K562 (cell line): ENCODE results near the gene CTSV. TPM values are rescaled to one million over a fixed set of nuclear protein-coding genes. Genes with fewer than 3 reads are reported as not detected.

Experiments used
- ATAC-seq: fragments of 200-7000 bp; cut with Tn5 transposase; 3 replicates; pipeline ENCODE4 v1.9.1; 2020; ENCODE audit warnings: moderate library complexity
- BruUV-seq: library from RNA; stranded (reverse); fragments of 400-500 nt; replicated peaks from 2 replicates; lab custom pipeline; 2021; lab: Mats Ljungman, UMichigan
- CTCF ChIA-PET: fragments of 300-600 bp; formaldehyde crosslinking; extraction: SDS; loops from one replicate; lab custom pipeline; 2021; ENCODE audit warnings: low intra/inter-chr PET ratio; lab: Yijun Ruan, JAX
- POLR2A ChIA-PET: fragments of 300-600, 350-650 bp; sonication (Branson Sonifier 250); formaldehyde crosslinking; extraction: SDS; loops from one replicate; lab custom pipeline; 2021; ENCODE audit warnings: antibody characterized with exemption, inconsistent platforms; lab: Yijun Ruan, JAX
- DNase-seq, 4 experiments: peaks; one replicate each; pipeline versions ENCODE4 v3.0.0 to v3.0.0-alpha.2; 2011 to 2018; ENCODE audit warnings: low spot score in 3 of 4, mixed read lengths in 3 of 4; ENCODE audit errors: extremely low read depth in 1 of 4
- FAIRE-seq: peaks from 2 replicates; lab custom pipeline; 2011; peaks lifted over from hg19 to GRCh38; lab: Jason Lieb, UNC
- H2AFZ ChIP-seq: 2 replicates; pipeline ENCODE4 v1.6.0; 2011; ENCODE audit warnings: low read depth, low read length, control low read depth, inconsistent platforms
- H3K27ac ChIP-seq: fragments of 200-600 bp; 3 replicates; pipeline ENCODE4 v1.8.0; 2011; ENCODE audit warnings: low read depth, mild to moderate bottlenecking, control low read depth, inconsistent platforms, low read length, moderate library complexity, mixed read lengths; ENCODE audit errors: extremely low read depth
- H3K27me3 ChIP-seq, 2 experiments: fragments of 300-600 bp in 1 of 2; 2 replicates in 1 of 2; 3 replicates in 1 of 2; pipeline versions ENCODE4 v1.6.0 to v1.8.0; 2011; ENCODE audit warnings: inconsistent platforms in 2 of 2, low read length in 2 of 2, mild to moderate bottlenecking in 1 of 2, mixed read lengths in 1 of 2, moderate library complexity in 1 of 2; ENCODE audit not compliant: control insufficient read depth in 2 of 2, insufficient read depth in 2 of 2
- H3K36me3 ChIP-seq: fragments of 300-600 bp; 3 replicates; pipeline ENCODE4 v1.8.0; 2011; ENCODE audit warnings: mild to moderate bottlenecking, low read length, inconsistent platforms; ENCODE audit not compliant: control insufficient read depth, insufficient read depth
- H3K4me1 ChIP-seq, 2 experiments: fragments of 200-600 bp in 1 of 2; replicated peaks in 1 of 2; 2 replicates in 1 of 2; 3 replicates in 1 of 2; pipeline versions ENCODE4 v1.5.1 to v1.8.0; 2011; ENCODE audit warnings: inconsistent platforms in 2 of 2, low read length in 2 of 2, mild to moderate bottlenecking in 1 of 2, mixed read lengths in 1 of 2, moderate library complexity in 1 of 2; ENCODE audit not compliant: control insufficient read depth in 2 of 2, insufficient read depth in 2 of 2
- H3K4me2 ChIP-seq: 2 replicates; pipeline ENCODE4 v1.6.1; 2011; ENCODE audit warnings: low read length, control low read depth, inconsistent platforms, mixed read lengths; ENCODE audit not compliant: insufficient read depth
- H3K4me3 ChIP-seq: fragments of 200-600 bp; sonication (generic), shearing (Covaris generic); 2 replicates; pipeline ENCODE4 v1.5.1; 2016; ENCODE audit warnings: control low read depth, inconsistent platforms
- H3K79me2 ChIP-seq: fragments of 200-600 bp; 3 replicates; pipeline ENCODE4 v1.8.0; 2011; ENCODE audit warnings: low read length, inconsistent platforms; ENCODE audit not compliant: control insufficient read depth, insufficient read depth
- H3K9ac ChIP-seq, 2 experiments: 2 replicates each; pipeline versions ENCODE4 v1.6.0 to v1.6.1; 2011; ENCODE audit warnings: low read depth in 2 of 2, low read length in 2 of 2, control low read depth in 1 of 2, inconsistent platforms in 1 of 2, mild to moderate bottlenecking in 1 of 2, mixed read lengths in 1 of 2; ENCODE audit not compliant: insufficient read depth in 1 of 2
- H3K9me1 ChIP-seq: one replicate; pipeline ENCODE4 v1.6.0; 2011; ENCODE audit warnings: inconsistent platforms, mild to moderate bottlenecking, low read length, moderate library complexity; ENCODE audit not compliant: control insufficient read depth, insufficient read depth
- H3K9me3 ChIP-seq: replicated peaks from 2 replicates; pipeline ENCODE4 v1.5.1; 2011; ENCODE audit warnings: low read depth, low read length, inconsistent platforms; ENCODE audit not compliant: control insufficient read depth, insufficient read depth
- H4K20me1 ChIP-seq: replicated peaks from 2 replicates; pipeline ENCODE4 v1.6.1; 2011; ENCODE audit warnings: low read length, inconsistent platforms, mixed read lengths; ENCODE audit not compliant: control insufficient read depth, insufficient read depth
- ADNP ChIP-seq: fragments of 200-800 bp; sonication (Bioruptor generic); IDR thresholded peaks from 2 replicates; pipeline ENCODE4 v1.6.1; 2016; ENCODE audit warnings: missing genetic modification characterization, missing compliant biosample characterization
- BRCA1 ChIP-seq, 2 experiments: fragments of 450-650 bp in 1 of 2; sonication (generic) in 1 of 2; formaldehyde crosslinking in 1 of 2; IDR thresholded peaks; 2 replicates each; pipeline versions ENCODE4 v1.5.0 to v1.6.1; 2017 to 2020; ENCODE audit warnings: mild to moderate bottlenecking in 1 of 2, missing genetic modification reagents in 1 of 2
- CHCHD3 ChIP-seq: fragments of 250-450 bp; sonication (Bioruptor Pico); IDR thresholded peaks from 2 replicates; pipeline ENCODE4 v2.1.2; 2022; ENCODE audit warnings: mild to moderate bottlenecking
- HDAC3 ChIP-seq: fragments of 450-650 bp; IDR thresholded peaks from 2 replicates; pipeline ENCODE4 v1.6.1; 2018; ENCODE audit warnings: borderline replicate concordance, mild to moderate bottlenecking, moderate library complexity; ENCODE audit not compliant: partially characterized antibody
- POLR2AphosphoS2 ChIP-seq: IDR thresholded peaks from 2 replicates; pipeline ENCODE4 v1.6.1; 2012; ENCODE audit warnings: low read length, improper control_type of control experiment
- POLR2G ChIP-seq: fragments of 200-400 bp; formaldehyde crosslinking; IDR thresholded peaks from 2 replicates; pipeline ENCODE4 v1.6.1; 2017; ENCODE audit warnings: low read depth, mild to moderate bottlenecking, antibody characterized with exemption, low read length, moderate library complexity
- RBFOX2 ChIP-seq: fragments of 200-400 bp; formaldehyde crosslinking; IDR thresholded peaks from 2 replicates; pipeline ENCODE4 v1.6.1; 2017; ENCODE audit warnings: low read depth, mild to moderate bottlenecking, low read length, moderate library complexity
- RCOR1 ChIP-seq, 2 experiments: IDR thresholded peaks; 2 replicates each; pipeline ENCODE4 v1.6.1; 2012; ENCODE audit warnings: low read depth in 2 of 2, low read length in 2 of 2, borderline replicate concordance in 1 of 2, improper control_type of control experiment in 1 of 2
- SMARCA5 ChIP-seq: fragments of 450-650 bp; IDR thresholded peaks from 2 replicates; pipeline ENCODE4 v1.6.1; 2016
- WGBS: fragments of 100-300 bp; shearing (Covaris generic); methylation state at CpG from one replicate; pipeline ENCODE4 v1.1.6; 2016; ENCODE audit warnings: low coverage, mixed read lengths; ENCODE audit not compliant: insufficient coverage; ENCODE audit errors: missing lambda C conversion rate; 5-methylcytosine and 5-hydroxymethylcytosine counted together
- in situ Hi-C: fragments of 300-500 bp; cut with MboI; formaldehyde crosslinking; loops from 4 replicates; pipeline ENCODE4 v1.15.0; 2018; ENCODE audit warnings: inconsistent platforms, mixed read lengths
- intact Hi-C: fragments of 100-400 bp; cut with micrococcal nuclease; formaldehyde crosslinking; loops from 2 replicates; pipeline ENCODE4 v1.14.2; 2022
- polyA plus RNA-seq, 8 experiments: library from polyadenylated mRNA; depleted of rRNA in 4 of 8; stranded (reverse) in 5 of 8; unstranded in 3 of 8; fragments of >200 nt; fragmentation: Nextera tagmentation in 2 of 8; fragmentation: Illumina TruSeq in 1 of 8; extraction: Ambion mirVana in 2 of 8; extraction: Trizol in 1 of 8; gene quantifications; 2 replicates each; pipeline versions ENCODE4 v1.2.1 to v1.2.3, GENCODE V29; 2011 to 2014; ENCODE audit warnings: inconsistent platforms in 1 of 8, missing spikeins in 1 of 8
- total RNA-seq, 7 experiments: library from RNA; depleted of rRNA in 6 of 7; stranded (reverse); fragments of >200 nt in 6 of 7; fragmentation: Illumina TruSeq in 2 of 7; extraction: Trizol in 2 of 7; gene quantifications; 2 replicates each; pipeline versions ENCODE4 v1.2.1 to v1.2.3, GENCODE V29; 2011 to 2021; ENCODE audit warnings: low replicate concordance in 1 of 7
- TF ChIP-seq, protein P1 (sequence below), 2 experiments: IDR thresholded peaks in 1 of 2; conservative IDR thresholded peaks in 1 of 2; 2 replicates each; pipeline ENCODE4 v1.6.1; 2016; ENCODE audit warnings: low read depth in 2 of 2, mild to moderate bottlenecking in 1 of 2, missing compliant biosample characterization in 1 of 2, missing genetic modification characterization in 1 of 2, moderate library complexity in 1 of 2
- TF ChIP-seq, protein P2 (sequence below): fragments of 450-650 bp; formaldehyde crosslinking; IDR thresholded peaks from 2 replicates; pipeline ENCODE4 v1.4.0; 2020; ENCODE audit warnings: mild to moderate bottlenecking, moderate library complexity
- TF ChIP-seq, protein P3 (sequence below): sonication (generic); formaldehyde crosslinking; IDR thresholded peaks from 2 replicates; pipeline ENCODE4 v1.9.0; 2022; ENCODE audit warnings: mild to moderate bottlenecking, missing genetic modification reagents
- TF ChIP-seq, protein P4 (sequence below): sonication (generic); formaldehyde crosslinking; IDR thresholded peaks from 2 replicates; pipeline ENCODE4 v1.8.1; 2023; ENCODE audit warnings: mild to moderate bottlenecking, missing genetic modification reagents

CTSV gene
- total and polyA plus RNA-seq, 9 of the 15 experiments (the other 6 are each of a cell fraction or from before 2014, with no cell fraction given) = 0.06 to 0.39 (median 0.16) TPM; not detected in 3

DNA sequence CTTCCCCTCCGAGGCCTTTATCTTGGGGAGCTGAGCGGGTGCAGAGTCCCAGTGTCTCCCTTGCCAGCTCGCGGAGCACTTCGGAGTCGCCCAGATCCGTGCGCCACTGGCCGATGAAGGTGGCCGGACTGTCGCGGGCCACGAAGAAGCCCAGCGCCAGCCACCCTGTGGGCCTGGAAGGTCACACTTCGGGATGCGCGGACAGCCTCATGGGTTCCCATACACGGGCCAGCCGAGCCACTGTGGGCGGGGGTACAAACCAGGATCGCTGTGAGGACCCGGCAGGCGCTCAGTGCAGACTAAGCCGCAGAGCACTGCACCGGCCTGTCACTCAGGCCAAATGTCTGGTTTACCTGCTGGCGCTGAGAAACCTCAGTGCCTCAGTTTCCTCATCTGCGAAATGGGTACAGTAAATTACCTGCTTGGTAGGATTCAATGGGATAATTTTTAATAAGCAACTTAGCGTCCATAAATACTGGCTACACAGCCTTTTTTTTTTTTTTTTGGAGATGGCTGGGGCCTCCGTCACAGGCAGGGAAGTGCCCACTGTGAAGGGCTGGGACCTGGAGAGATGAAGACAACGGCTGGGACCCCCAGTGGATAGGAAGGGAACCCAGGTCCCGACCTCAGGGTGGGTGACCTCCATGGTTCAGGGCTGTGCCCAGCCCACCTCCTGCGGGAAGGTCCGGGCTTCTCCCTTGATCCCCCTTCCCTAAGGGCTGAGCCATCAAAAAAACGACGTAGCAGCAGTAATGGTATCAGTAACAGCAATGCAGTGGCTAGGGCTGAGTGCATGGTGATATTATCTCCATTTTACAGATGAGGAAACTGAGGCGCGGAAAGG is 38.7 kb upstream of the CTSV start:
- no peak overlapping the region for H3K4me3 ChIP-seq
- intact Hi-C loops = no loop called here
- in situ Hi-C loops = no loop called here
- peaks cover 0 to 7% of the 10 kb centered on the region in 2 experiments; a peak in 1 of 5 replicates for H3K4me1 ChIP-seq
- no peak for ATAC-seq
- peaks cover 3 to 9% of the 10 kb centered on the region in 2 experiments; a peak in 4 of 5 replicates for H3K27me3 ChIP-seq
- ChIA-PET POLR2A (interaction anchor here (0.8 kb wide), 1 partner anchor 1304 kb away, joined by 3 read pairs; no protein-coding TSS in a partner anchor), CTCF (no interaction called here)
- H3K4me2 ChIP-seq = no peak overlapping the region
- H3K9ac ChIP-seq = no peak overlapping the region
- FAIRE-seq = no peak
- no peak overlapping the region for H3K27ac ChIP-seq
- no peak overlapping the region for H2AFZ ChIP-seq
- H3K79me2 ChIP-seq = no peaks in the 10 kb centered on the region
- H3K9me3 ChIP-seq = no peaks in the 10 kb centered on the region
- no peak for DNase-seq
- H3K9me1 ChIP-seq = no peaks in the 10 kb centered on the region
- BruUV-seq = no TSS peak
- H4K20me1 ChIP-seq = no peaks in the 10 kb centered on the region
- no peaks in the 10 kb centered on the region for H3K36me3 ChIP-seq
- 75% methylated on average over 30 of the region's 37 CpGs for WGBS
- TF ChIP-seq POLR2AphosphoS2 (no peak), RBFOX2 (no peak), CHCHD3 (CRISPR knock-in tag) (no peak), ADNP (tag) (peak; percentile 68), BRCA1 (IDR thresholded peaks at IDR 0.05) (no peak), BRCA1 (CRISPR knock-in tag; IDR thresholded peaks at IDR 0.05) (no peak), POLR2G (no peak), RCOR1 (IDR thresholded peaks at IDR 0.05; ENCODE audit: borderline replicate concordance in 1 of 2, low read depth in 2 of 2, low read length in 2 of 2) (peak in 1 of 2 experiments; percentile 42; a peak in 1 of 4 replicates), HDAC3 (no peak), SMARCA5 (no peak)
- TF ChIP-seq, protein P1, sequence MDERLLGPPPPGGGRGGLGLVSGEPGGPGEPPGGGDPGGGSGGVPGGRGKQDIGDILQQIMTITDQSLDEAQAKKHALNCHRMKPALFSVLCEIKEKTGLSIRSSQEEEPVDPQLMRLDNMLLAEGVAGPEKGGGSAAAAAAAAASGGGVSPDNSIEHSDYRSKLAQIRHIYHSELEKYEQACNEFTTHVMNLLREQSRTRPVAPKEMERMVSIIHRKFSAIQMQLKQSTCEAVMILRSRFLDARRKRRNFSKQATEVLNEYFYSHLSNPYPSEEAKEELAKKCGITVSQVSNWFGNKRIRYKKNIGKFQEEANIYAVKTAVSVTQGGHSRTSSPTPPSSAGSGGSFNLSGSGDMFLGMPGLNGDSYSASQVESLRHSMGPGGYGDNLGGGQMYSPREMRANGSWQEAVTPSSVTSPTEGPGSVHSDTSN (CRISPR knock-in tag; IDR thresholded peaks at IDR 0.05; ENCODE audit: low read depth) = no peak
- TF ChIP-seq, protein P1 (tag; conservative IDR thresholded peaks at IDR 0.05; ENCODE audit: low read depth) = no peak
- TF ChIP-seq, protein P2, sequence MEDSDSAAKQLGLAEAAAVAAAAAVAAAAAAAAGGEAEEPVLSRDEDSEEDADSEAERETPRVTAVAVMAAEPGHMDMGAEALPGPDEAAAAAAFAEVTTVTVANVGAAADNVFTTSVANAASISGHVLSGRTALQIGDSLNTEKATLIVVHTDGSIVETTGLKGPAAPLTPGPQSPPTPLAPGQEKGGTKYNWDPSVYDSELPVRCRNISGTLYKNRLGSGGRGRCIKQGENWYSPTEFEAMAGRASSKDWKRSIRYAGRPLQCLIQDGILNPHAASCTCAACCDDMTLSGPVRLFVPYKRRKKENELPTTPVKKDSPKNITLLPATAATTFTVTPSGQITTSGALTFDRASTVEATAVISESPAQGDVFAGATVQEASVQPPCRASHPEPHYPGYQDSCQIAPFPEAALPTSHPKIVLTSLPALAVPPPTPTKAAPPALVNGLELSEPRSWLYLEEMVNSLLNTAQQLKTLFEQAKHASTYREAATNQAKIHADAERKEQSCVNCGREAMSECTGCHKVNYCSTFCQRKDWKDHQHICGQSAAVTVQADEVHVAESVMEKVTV (CRISPR knock-in tag) = no peak
- TF ChIP-seq, protein P3, sequence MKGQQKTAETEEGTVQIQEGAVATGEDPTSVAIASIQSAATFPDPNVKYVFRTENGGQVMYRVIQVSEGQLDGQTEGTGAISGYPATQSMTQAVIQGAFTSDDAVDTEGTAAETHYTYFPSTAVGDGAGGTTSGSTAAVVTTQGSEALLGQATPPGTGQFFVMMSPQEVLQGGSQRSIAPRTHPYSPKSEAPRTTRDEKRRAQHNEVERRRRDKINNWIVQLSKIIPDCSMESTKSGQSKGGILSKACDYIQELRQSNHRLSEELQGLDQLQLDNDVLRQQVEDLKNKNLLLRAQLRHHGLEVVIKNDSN (CRISPR knock-in tag) = no peak
- TF ChIP-seq, protein P4, sequence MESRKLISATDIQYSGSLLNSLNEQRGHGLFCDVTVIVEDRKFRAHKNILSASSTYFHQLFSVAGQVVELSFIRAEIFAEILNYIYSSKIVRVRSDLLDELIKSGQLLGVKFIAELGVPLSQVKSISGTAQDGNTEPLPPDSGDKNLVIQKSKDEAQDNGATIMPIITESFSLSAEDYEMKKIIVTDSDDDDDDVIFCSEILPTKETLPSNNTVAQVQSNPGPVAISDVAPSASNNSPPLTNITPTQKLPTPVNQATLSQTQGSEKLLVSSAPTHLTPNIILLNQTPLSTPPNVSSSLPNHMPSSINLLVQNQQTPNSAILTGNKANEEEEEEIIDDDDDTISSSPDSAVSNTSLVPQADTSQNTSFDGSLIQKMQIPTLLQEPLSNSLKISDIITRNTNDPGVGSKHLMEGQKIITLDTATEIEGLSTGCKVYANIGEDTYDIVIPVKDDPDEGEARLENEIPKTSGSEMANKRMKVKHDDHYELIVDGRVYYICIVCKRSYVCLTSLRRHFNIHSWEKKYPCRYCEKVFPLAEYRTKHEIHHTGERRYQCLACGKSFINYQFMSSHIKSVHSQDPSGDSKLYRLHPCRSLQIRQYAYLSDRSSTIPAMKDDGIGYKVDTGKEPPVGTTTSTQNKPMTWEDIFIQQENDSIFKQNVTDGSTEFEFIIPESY = no peak
